Kidney tubule cell (primary cell): ENCODE results near the gene OGDHL.

Experiments used
- DNase-seq: peaks from one replicate; pipeline ENCODE4 v3.0.0-alpha.2; 2018; ENCODE audit warnings: low spot score

OGDHL gene

GRCh38 chr10:49689882-49690510, 72.1 kb downstream of the OGDHL start:
- no peak for DNase-seq

GRCh38 chr10:49688920-49689319, 73.2 kb downstream of the OGDHL start:
- no peak for DNase-seq

- DNase-seq: no peak
These were observed 73.8 kb downstream of the OGDHL start for GRCh38 chr10:49688261-49688846.

GRCh38 chr10:49686651-49687050, 75.5 kb downstream of the OGDHL start:
- no peak for DNase-seq
